ENCODE measurements around the gene STON1.
"Not testable (repeated sequence)": the region's sequence is repeated elsewhere in the genome, so short reads cannot be mapped to it uniquely, and the experiment has no call there.

STON1 gene

DNA sequence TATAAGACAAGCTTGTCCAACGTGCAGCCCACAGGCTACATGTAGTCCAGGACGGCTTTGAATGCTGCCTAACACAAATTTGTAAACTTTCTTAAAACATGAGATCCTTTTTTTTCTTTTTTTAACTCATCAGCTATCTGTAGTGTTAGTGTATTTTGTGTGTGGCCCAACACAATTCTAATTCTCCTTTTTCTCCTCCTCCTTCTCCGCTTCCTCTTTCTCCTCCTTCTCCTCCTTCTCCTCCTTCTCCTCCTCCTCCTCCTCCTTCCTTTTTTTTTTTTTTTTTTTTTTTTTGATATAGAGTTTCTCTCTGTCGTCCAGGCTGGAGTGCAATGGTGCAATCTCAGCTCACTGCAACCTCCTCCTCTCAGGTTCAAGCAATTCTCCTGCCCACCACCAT, 48.4 kb downstream of the STON1 start:
- no peak for DNase-seq

DNA sequence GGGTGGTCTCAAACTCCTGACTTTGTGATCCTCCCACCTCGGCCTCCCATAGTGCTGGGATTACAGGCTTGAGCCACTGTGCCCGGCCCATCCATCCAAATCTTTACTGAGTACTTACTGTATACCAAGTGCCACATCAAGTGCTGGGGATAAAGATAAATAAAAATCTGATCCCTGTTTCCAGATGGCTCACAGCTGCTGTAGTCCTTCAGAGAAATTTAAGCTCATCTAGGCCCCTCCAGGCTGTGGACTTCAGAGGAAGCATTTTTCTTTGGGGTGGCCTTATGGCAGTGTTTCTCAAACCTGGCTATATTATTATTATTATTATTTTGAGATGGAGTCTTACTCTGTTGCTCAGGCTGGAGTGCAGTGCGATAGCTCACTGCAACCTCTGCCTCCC, 54.0 kb downstream of the STON1 start:
- DNase-seq, result no peak

GRCh38 chr2:48584551-48584950, 54.6 kb downstream of the STON1 start:
- DNase-seq, result no peak

DNA sequence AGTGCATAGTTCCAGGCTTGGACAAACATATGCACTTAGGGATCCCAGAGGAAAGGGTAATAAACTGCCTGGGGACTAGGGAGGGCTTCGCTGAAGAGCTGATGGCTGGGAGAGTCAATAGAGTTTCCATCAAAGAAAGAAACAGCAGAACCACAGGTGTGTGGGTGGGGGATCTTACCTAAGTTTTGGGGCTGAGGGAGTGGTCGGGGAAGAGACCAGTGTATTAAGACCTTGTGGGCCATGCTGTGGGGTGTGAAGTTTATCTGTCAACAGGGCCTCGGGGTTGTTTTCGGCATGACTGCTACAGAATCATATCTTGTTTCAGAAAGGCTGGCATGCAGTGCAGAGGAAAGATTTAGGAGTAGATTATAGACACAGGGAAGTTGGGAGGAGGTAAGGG, 56.5 kb downstream of the STON1 start:
- no peak for DNase-seq

DNA sequence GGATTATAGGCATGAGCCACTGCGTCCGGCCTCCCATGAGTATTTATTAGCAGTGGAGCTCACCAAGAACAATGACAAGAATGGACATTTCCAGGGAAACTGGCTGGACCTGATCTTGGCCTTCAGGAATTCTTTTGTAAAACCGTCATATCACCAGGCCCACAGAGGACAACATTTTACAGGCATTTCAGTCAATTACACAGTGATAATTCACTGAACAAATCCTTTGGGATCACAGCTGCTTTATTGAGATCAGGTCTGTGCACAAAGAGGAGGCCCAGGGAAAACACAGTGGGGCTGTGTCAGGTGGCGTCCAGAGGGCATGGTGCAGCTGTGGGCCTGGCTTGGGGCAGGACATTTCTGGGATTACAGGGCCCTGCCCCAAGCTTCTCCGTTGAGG, 57.6 kb downstream of the STON1 start:
- DNase-seq, result no peak

DNA sequence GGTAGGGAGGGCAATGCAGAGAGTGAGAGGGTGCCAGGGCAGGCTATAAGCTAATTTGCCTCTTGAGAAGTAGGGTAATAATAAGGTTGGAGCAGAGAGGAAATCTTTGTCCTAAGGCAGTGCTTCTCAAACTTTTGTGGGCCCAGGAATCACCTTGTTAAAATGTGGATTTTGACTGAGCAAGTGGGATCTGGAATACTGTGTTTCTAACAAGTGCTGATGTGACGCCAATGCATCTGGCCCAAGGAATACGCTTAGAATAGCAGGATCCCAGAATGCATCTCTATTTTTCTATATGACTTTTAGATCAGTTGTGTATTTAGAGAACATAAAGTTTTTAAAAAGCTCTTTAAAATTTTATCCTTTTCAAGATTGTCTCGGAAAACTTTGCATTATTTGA, 58.0 kb downstream of the STON1 start:
- no peak for DNase-seq

GRCh38 chr2:48588745-48589144, 58.8 kb downstream of the STON1 start:
- DNase-seq, result no peak

DNA sequence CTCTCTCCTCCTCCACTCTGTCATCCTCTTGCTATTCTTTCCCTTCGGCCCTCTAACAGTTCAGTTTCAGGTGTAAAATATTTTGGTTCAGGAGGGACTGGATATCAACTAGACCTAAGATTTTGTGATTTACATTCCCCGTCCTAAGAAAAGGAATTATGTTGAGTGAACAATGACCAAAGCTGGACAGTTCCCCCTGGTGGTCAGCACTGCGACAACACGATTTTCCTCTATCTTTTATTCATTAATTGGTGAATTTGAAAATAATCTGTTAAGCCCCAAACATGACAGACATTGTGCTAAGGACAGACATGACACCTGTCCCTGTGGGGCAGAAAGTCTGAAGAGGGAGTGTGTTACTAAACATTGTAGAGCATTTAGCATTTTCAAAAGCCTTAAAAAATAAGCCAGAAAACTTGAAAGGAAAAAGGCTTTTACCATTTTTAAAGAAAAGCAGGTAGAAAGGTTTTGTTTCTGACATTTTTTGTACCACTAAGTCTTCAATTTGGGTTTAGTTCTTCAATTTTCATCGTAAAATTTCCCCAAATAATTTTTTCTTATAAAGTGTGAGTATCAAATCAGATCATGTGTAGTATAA, 59.3 kb downstream of the STON1 start:
- peak; percentile 34 for DNase-seq

DNA sequence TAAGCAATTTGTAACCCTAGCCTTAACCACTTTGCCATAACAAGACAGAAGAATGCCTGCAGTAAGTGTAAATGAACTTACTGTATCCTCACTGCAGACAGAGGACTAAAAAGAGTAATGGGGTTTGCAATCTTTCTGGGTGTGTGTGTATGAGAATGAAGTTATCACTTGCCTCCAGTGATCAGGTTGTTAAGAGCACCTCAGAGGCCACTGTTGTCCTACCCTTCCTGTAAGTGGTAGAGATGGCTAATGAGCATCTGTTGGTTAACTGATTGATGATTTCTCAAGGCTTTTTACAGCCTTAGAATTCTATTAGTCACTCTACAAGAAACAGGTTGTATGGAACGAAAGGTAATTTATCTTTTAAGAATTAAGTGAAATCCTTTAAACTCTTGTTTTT, 60.1 kb downstream of the STON1 start:
- no peak for DNase-seq

- no peak for DNase-seq
These were observed 62.1 kb downstream of the STON1 start for GRCh38 chr2:48592067-48592466.

DNA sequence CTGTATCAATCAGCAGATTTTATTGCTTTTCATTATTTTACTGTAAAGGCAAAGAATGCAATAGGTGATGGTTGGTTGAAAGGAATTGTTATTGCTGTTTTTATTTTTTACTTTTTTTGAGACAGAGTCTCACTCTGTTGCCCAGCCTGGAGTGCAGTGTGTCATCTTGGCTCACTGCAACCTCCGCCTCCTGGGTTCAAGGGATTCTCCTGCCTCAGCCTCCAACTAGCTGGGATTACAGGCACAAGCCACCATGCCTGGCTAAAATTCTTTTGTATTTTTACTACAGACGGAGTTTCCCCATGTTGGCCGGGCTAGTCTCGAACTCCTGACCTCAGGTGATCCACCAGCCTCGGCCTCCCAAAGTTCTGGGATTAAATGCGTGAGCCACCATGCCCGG, 66.8 kb downstream of the STON1 start:
- not testable (repeated sequence) for DNase-seq

GRCh38 chr2:48597492-48597891, 67.5 kb downstream of the STON1 start:
- DNase-seq, result peak; percentile 15

GRCh38 chr2:48600204-48600813, 70.4 kb downstream of the STON1 start:
- DNase-seq, result peak; percentile 10

DNA sequence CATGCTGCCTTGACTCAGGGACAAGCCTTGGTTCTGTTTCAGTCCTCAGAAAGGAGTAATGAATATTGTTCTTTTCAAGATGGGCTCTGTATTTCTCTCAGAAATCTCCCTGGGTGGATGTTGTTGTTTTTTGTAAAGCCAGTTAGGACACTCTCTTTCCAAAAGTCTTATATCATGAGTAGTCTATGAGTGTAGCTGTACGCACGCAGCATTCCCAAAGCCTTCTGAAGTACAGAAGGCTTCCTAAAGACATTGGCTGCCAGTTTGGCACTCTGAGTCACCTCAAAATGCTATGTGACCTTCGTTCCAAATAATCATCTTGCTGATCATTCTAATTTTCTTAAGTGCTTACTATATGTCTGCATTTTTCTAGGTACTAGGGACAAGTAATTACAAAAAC, 71.0 kb downstream of the STON1 start:
- no peak for DNase-seq

DNA sequence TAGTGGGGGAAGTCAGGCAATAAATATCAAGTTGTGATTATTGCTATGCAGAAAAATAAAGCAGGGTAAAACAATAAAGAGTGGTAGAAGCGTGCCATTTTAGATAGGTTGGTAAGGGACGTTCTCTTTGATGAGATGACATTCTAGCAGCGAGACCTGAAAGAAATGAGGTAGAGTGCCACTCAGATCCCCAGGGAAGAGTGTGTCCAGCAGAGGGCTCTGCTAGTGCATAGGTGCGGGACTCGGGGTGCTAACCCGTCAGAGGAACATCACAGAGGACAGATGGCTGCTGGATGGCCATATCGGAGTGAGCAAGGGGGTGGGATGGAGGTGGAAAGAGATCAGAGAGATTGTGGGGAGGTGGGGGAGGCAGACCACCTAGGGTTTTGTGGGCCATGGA, 71.4 kb downstream of the STON1 start:
- peak; percentile 22 for DNase-seq

DNA sequence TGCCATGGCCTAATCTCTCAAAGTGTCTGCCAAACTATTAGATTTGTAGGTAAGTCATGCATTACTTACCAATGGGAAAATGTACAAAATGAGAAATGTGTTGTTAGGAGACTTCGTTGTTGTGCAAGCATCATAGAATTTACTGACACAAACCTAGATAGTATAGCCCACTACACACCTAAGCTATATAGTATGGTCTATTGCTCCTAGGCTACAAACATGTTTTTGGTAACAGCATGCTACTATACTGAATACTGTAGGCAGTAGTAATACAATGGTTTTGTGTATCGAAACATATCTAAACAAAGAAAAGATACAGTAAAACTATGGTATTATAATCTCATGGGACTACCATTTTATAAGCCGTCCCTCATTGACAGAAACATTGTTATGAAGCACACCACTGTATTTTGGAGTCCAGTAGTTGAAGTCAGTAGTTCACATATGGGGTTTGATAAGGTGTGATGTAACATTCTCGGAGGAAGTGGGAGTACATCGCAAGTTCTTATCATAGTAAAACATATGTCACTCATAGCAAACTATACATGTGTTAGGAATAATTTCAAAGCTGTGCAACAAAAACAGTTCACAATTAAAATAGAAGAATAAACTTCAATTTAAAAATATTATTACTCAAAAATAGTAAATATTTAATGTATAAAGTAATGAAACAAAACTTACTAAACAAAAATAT, 75.7 kb downstream of the STON1 start:
- no peak for DNase-seq

- peak; percentile 7 for DNase-seq
These were observed 77.5 kb downstream of the STON1 start for GRCh38 chr2:48607307-48608014.

- no peak for DNase-seq
These were observed 83.3 kb downstream of the STON1 start for GRCh38 chr2:48613211-48613610.

- DNase-seq, result not testable (repeated sequence)
These were observed 84.6 kb downstream of the STON1 start for GRCh38 chr2:48614581-48614980.

GRCh38 chr2:48617618-48618017, 87.7 kb downstream of the STON1 start, which contains the start of gene GTF2A1L:
GTF2A1L (plus strand) TSS chr2:48617856; CDS start chr2:48617875, 19 bp downstream.
- no peak for DNase-seq

GRCh38 chr2:48619526-48619925, 89.6 kb downstream of the STON1 start:
- no peak for DNase-seq

- no peak for DNase-seq
These were observed 90.7 kb downstream of the STON1 start for GRCh38 chr2:48620604-48621003.

DNA sequence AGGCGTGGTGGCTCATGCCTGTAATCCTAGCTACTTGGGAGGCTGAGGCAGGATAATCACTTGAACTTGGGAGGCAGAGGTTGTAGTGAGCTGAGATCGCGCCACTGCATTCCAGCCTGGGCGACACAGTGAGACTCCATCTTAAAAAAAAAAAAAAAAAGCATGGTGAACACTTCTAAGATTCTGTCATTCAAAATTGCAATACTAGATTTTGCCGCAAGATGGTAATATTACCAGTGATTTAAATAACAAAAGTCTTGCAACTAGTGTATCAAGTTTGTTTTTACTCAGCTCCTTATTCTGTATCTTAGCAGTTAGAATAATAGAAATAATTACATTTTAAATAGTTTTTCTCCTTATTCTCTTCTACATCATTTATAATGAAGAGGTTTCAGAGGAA, 92.7 kb downstream of the STON1 start:
- not testable (repeated sequence) for DNase-seq

DNA sequence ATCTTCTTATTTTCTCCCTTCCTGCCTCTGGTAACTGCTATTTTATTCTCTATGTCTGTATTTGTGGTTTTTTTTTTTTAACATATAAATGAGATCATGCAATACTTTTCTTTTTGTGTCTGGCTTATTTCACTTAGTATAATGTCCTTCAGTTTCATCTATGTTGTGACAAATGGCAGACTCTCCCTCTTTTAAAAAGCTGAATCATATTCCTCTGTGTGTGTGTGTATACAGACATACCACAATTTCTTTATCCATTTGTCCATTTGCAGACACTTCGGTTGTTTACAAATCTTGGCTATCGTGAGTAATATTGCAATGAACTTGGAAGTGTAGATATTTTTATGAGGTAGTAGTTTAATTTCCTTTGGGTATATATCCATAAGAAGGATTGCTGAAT, 94.7 kb downstream of the STON1 start:
- DNase-seq, result no peak
